Renal cortical epithelial cell (primary cell): ENCODE data around the gene RNF220. TPM values are rescaled to one million over a fixed set of nuclear protein-coding genes. Genes with fewer than 3 reads are reported as not detected.

Source experiments
- DNase-seq: peaks from one replicate; pipeline ENCODE4 v3.0.0-alpha.2; 2011; ENCODE audit warnings: low read depth
- total RNA-seq: library from RNA; depleted of rRNA; stranded (reverse); fragments of >200 nt; gene quantifications from 2 replicates; pipeline ENCODE4 v1.2.3, GENCODE V29; 2014

RNF220 gene
- total RNA-seq, 1 donor from 2014 or later, result 78.4 TPM

GRCh38 chr1:44406737-44407429, 1.8 kb downstream of the RNF220 start:
- DNase-seq, result no peak

DNA sequence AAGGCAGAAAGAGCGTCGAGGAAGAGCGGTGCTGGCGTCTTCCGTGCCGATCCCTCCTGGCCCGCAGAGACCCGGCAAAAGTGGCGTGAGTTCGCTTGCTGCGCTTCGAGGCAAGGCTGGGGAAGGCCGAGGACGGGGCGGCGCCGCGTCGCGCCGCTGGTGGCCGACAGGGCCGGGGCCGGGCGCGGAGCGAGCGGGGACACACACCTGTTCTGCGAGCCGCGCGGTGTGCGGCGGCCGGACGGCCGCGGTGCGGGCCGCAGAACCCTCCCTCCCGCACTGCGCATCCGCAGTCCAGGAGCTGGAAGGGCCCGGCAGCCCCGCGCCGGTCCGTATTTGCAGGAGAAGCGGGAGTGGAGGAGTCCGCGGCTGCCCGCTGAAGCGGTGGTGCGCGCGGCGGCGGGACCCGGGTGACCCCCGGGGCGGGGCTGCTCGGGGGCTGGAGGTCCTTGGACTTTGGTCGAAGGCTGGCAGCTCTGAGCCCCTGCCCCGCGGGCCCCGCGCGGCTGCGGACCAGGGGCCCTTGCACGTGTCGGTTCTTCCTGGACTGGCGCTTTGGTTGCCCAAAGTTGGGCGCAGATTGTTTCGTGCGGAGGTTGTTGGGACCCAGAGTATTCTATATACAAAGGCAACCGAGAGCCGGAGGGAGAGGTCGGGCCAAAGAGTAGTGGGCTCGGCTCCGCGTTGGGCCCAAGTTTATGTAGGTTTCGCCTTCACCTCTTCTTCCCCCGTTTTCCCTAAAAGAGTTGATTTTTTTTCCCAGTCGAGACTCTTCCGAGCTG, 2.6 kb downstream of the RNF220 start:
- DNase-seq, result no peak

GRCh38 chr1:44408212-44408582, 3.1 kb downstream of the RNF220 start:
- no peak for DNase-seq

GRCh38 chr1:44408632-44409602, 3.9 kb downstream of the RNF220 start:
- DNase-seq, result no peak

DNA sequence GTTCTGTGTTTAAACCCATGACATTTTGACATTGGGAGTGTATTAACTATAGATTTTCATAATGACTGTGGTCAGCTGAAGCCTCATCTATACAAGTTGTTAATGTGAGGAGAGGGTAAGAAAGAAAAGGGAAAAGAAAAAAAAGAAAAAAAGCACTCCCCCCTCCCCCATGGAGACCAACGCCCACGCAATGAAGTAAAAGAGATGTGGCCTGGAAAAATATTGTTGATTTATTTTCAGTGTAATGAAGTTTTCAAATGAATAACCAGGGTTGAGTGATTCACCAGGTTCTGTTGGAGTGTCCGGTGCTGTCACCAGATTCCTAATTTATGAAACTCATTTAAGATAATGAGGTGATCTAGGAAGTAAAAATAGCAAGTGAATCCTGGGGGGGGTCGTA, 4.7 kb downstream of the RNF220 start:
- DNase-seq, result no peak

DNA sequence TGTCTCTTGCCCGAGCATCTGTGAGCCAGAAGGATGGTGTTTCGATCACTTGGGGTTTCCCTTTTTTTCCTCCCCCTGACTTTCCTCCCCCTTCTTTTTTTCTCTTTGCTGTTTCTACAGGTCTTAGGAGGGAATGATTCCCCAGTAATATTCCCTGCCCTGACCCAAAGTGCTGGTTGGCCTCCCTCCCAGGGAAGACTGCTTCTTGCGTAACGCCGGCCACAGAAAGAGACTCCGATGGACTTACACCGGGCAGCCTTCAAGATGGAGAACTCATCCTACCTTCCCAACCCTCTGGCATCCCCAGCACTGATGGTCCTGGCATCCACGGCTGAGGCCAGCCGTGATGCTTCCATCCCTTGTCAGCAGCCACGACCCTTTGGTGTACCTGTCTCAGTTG, 6.8 kb downstream of the RNF220 start:
- no peak for DNase-seq

DNA sequence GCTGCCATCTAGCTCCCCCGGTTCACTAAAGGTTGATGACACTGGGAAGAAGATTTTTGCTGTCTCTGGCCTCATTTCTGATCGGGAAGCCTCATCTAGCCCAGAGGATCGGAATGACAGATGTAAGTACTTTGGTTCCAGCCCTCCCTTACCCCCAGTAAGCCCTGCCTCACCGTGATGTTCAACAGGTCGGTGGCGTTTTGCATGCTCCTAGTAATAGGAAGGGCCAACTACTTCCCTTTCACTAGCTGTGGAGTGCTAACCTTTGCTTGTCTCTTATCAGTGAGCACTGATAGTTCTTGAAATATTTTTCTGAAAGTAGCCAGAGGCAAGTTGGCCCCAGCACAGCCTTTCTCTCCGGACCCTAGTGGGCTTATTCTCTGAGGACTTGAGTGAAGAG, 7.5 kb downstream of the RNF220 start:
- no peak for DNase-seq

- no peak for DNase-seq
Observed at GRCh38 chr1:44413740-44414139, 8.7 kb downstream of the RNF220 start.

DNA sequence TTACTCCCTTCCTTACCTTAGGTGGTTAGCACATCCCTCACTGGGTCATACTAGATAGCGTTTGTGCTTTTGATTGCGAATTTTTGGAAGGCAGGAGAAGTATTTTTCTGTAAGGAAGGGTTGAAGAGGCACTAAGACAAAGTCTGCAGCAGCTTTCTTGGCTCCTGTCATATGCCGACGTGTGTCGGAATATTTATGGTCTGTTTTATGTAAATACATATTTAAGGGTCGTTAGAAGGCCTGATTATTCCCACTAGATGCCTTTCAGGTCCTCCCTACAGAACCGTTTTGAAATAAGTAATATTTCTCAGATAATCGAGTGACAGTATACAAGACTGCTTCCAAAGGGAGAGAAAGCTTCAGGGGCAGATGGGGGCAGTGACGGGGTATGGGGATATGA, 10.0 kb downstream of the RNF220 start:
- no peak for DNase-seq

DNA sequence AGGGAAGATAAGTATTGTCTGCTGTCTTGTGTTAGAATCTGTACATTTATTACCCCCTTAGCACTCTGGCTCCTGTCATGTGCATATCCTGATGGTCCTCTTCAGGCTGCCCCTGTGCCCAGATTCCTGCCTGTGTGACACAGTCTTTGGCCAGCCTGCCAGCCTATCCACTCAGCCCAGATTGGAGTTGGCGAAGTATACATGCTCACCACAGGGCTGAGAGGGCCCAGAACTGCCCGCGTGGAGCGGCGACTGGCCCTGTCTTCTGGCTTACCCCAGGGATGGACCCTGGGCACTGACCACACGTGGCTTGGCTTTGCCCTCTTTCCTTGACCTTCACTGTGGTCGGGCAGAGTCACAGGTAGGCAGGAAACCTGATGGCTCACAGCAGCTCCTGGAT, 11.4 kb downstream of the RNF220 start:
- no peak for DNase-seq

- no peak for DNase-seq
Observed at GRCh38 chr1:44417351-44418021, 12.4 kb downstream of the RNF220 start.

DNA sequence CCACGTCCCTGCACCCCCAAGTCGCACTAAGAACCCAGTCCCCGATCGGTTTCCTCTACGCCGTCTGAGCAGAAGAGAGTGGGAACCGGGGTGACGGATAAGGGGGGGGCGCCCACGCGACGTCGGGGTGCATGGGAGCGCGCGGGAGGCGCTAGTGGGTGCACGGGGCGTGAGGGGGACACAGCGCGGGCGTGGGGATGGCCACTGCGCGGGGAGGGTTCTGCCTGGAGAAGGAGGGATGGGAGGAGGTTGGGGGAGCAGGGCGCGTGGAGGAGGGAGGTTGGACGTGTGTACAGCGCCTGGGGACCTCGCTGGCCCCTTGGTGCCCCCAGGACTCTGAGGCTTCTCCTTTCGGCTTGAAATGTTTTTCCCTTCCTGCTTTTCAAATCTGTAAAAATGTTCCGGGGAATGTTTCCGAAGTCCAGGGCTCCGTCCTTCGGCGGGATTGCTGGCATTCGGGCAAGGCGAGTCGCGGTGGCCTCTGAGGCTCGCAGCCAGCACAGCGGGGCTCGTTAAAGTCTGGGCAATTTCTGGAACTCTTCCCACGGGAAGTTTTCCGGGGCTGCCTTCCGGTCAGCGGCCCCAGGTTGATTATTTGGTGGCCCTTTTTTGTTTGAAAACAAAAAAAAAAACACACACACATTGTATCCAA, 13.1 kb downstream of the RNF220 start:
- DNase-seq, result no peak

GRCh38 chr1:44419901-44420300, 14.8 kb downstream of the RNF220 start:
- no peak for DNase-seq

GRCh38 chr1:44420535-44420934, 15.5 kb downstream of the RNF220 start:
- no peak for DNase-seq

- no peak for DNase-seq
Observed at GRCh38 chr1:44421446-44421884, 16.4 kb downstream of the RNF220 start.

DNA sequence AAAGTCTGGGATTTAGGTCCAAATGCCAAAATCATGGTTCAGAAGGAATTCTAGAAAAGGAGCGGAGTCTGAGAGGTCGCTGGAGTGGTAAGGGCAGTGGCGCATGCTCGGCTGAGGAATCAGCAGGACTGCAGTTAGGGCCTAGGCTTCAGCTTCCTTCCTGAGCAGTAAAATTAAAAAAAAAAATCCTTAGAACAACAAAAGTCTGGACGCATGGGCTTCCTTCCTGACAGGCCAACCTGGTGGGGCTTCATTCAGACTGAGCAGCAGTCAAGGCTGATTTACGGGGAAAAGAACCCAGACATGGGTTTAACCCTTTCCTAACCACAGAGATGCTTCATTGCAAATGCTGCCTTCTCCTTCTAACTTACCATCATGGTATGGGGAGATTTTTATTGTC, 17.1 kb downstream of the RNF220 start:
- DNase-seq, result no peak

DNA sequence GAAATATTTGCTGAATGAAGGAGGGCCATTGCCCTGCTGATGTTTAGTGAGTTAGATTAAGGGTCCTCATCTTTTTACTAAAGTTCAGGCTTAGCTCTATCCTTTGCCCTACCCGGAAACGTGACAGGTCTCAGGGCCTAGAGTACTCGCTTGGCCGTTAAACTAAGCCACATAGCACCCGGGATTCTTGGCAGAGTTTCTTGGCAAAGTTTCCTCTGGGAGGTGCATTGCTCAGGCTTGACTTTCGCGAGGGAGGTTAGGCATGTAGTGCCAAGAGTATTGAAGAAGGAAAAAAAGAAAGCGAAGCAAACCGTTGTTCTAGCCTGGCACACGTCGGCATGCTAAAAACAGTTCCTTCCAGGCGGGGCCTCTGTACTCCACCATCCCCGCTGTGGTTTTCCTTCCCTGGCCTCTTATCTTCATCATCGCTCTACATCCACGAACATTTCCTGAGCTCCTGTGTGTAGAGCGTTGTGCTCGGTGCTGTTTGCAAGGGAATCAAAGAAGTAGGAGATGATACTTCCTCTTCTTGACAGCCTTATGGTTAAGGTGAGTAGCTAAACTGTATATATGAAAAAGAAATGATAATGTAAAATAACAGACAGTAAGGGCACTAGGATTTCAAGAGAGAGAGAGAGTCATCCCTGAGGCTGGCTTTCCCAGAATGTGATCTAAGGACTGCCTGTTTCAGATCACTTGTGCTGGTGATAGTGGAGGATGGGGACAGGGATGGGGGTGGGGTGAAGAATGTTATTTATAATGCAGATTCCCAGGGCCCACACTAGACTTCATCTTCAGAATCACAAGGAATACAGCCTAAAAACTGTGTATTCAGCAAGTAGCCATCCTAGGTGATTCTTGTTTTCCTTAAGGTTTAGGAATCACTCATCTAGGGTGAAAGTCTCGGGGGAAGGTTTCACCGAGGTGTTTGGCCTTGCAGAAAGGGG, 18.8 kb downstream of the RNF220 start:
- DNase-seq, result peak; percentile 81

- DNase-seq, result no peak
Observed at GRCh38 chr1:44424747-44425146, 19.7 kb downstream of the RNF220 start.

DNA sequence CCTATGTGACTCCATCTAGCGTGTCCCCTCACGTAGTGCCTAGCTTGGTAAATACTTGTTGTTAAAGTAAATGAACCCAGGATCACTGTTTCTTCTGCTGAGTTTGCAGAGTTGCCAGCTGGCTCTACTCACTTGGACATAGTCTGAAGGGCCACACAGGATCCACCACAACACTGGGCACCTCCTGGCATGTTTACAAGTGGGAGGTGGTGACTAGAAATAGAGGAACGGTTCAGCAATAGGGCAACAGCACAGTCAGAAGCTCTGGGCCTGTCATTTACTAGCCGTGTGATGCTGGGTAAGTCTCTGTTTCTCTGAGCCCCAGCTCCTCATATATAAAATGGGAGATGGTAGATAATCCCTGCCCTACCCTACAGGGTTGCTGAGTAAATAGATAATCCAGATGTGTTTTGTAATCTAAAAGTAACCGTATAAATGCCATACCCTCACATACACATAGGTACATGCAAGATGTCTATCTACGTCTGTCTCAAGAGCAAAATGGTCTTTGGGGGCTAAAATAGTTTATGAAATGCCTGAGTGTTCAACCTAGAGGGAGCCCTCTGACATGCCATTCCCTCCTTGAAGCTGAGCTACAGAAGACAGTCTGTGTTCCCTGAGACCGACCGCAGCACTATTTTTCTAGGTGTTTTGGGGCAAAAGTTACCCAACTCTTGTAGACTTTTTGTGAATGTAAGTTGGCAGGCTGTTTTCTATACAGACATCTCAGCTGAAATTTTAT, 20.5 kb downstream of the RNF220 start:
- DNase-seq, result no peak
